GM18520 (cell line): ENCODE results near the gene ALMS1.
"Not testable (repeated sequence)": the region's sequence is repeated elsewhere in the genome, so short reads cannot be mapped to it uniquely, and the experiment has no call there.

Experiments used
- ATAC-seq: cut with Tn5 transposase; IDR thresholded peaks from one replicate; pipeline ENCODE4 v1.9.1; 2021; ENCODE audit not compliant: unreplicated experiment

Gene ALMS1, protein sequence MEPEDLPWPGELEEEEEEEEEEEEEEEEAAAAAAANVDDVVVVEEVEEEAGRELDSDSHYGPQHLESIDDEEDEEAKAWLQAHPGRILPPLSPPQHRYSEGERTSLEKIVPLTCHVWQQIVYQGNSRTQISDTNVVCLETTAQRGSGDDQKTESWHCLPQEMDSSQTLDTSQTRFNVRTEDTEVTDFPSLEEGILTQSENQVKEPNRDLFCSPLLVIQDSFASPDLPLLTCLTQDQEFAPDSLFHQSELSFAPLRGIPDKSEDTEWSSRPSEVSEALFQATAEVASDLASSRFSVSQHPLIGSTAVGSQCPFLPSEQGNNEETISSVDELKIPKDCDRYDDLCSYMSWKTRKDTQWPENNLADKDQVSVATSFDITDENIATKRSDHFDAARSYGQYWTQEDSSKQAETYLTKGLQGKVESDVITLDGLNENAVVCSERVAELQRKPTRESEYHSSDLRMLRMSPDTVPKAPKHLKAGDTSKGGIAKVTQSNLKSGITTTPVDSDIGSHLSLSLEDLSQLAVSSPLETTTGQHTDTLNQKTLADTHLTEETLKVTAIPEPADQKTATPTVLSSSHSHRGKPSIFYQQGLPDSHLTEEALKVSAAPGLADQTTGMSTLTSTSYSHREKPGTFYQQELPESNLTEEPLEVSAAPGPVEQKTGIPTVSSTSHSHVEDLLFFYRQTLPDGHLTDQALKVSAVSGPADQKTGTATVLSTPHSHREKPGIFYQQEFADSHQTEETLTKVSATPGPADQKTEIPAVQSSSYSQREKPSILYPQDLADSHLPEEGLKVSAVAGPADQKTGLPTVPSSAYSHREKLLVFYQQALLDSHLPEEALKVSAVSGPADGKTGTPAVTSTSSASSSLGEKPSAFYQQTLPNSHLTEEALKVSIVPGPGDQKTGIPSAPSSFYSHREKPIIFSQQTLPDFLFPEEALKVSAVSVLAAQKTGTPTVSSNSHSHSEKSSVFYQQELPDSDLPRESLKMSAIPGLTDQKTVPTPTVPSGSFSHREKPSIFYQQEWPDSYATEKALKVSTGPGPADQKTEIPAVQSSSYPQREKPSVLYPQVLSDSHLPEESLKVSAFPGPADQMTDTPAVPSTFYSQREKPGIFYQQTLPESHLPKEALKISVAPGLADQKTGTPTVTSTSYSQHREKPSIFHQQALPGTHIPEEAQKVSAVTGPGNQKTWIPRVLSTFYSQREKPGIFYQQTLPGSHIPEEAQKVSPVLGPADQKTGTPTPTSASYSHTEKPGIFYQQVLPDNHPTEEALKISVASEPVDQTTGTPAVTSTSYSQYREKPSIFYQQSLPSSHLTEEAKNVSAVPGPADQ (N-terminal part only)

DNA sequence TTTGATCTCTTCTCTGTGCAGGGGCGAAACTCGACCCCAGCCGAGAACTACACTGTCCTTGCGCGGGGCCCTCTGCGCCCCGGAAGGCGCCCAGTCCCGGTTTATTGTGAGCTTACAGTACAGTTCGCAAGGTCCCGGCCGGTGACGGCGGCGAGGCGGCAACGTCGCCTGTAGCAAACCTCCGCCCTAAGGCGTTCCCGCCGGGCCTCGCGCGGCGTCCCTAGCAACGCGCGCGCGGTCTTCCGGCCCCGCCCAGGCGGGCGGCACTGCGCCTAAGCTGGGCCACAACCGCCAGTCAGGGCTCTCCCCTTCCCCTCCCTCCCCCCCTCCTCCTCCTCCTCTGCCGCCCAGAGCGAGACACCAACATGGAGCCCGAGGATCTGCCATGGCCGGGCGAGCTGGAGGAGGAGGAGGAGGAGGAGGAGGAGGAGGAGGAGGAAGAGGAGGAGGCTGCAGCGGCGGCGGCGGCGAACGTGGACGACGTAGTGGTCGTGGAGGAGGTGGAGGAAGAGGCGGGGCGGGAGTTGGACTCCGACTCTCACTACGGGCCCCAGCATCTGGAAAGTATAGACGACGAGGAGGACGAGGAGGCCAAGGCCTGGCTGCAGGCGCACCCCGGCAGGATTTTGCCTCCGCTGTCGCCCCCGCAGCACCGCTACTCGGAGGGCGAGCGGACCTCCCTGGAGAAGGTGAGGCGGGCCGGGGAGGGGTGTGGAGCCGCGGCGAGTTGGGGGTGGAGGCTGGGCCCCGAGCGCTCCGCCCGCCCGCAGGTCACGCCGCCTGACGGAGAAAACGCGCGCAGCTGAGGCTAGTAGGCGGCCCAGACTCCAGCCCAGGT, at the start of gene ALMS1:
Gene ALMS1 (plus strand): TSS at position 333 of the 838 bp plus-strand sequence. CDS start 33 bp downstream, at position 366.
- peak; percentile 86 for ATAC-seq

DNA sequence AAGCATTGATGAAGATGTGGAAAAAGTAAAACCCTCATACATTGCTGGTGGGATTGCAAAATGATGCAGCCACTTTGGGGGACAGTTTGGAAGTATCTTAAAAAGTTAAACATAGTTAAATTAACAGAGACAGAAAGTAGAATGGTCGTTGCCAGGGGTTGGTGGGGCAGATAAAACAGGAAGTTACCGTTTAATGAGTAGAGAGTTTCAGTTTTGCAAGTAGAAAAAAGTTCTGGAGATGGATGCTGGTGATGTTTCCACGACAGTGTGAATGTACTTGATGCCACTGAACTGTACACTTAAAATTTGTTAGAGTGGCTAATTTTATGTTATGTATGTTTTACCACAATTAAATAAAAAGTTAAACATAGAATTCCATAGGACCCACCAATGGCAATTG, 47.8 kb upstream of the ALMS1 start:
- no peak for ATAC-seq

DNA sequence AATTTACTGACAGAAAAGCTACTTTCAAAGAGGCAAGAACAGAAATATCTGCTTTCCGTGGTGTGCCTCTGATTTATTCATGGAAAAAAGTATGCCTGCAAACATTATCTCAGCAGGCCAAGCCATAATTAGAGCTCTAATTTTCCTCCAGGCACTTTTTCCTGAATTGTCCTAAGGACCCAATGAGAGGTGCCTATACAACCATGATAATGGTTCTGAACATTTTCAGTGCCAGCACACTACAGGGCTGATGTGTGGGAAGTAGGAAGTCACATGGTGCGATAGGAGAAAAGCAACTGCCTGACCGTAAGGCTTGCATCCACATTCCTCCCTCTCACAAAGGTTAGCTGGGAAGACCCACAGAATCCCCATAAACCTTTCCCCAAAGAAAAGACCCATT, 46.4 kb upstream of the ALMS1 start:
- ATAC-seq: no peak

DNA sequence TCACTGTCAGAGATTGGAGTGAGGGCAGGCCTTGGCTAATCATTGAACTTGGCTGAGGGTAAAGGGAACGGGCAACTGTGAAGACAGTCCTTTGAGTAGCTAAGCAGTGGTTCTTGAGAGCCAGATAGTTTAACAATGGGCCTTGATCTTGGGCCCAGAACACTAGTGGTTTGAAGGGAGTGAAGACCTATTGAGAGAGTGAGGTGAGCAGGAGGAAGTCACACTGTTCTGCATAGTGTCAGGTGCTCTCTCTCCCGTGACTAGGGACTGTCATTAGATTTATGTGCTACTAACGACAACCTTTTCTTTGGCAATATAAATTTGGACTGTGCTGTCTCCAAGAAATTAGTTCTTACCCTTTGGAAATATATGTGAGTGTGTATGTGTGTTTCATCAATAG, 44.6 kb upstream of the ALMS1 start:
- no peak for ATAC-seq

DNA sequence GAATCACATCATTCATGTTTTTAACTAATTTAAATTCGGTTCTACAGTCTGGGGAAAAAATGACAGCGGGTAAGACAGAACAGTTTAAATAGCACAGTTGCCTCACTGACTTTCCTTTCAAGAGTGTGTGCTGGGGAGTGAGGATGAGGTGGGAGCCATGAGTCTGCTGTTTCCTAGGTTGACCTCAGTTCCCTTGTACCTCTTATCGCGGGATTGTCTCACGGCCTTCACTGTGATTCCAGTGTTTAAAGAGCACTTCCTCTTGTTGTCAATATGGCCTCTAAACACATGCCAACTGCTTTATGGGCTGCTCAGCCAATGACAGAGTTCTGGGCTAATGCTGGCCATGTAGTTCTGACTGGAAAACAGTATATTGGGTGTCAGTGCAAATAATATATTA, 41.6 kb upstream of the ALMS1 start:
- ATAC-seq: no peak

DNA sequence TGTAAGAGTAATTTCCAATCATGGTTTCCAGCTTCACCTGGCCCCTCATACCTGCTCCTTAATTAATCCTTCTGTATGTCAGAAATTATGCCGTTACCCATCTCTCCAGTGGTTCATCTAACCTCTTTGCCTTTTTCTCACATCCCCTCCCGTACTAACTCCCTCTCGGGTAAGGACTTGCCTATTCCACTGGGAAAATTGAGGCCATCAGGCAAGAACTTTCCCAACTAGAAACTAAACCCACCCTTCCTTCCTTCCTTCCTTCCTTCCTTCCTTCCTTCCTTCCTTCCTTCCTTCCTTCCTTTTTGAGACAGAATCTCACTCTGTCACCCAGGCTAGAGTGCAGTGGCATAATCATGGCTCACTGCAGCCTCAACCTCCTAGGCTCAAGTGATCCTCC, 40.9 kb upstream of the ALMS1 start:
- ATAC-seq: not testable (repeated sequence)

DNA sequence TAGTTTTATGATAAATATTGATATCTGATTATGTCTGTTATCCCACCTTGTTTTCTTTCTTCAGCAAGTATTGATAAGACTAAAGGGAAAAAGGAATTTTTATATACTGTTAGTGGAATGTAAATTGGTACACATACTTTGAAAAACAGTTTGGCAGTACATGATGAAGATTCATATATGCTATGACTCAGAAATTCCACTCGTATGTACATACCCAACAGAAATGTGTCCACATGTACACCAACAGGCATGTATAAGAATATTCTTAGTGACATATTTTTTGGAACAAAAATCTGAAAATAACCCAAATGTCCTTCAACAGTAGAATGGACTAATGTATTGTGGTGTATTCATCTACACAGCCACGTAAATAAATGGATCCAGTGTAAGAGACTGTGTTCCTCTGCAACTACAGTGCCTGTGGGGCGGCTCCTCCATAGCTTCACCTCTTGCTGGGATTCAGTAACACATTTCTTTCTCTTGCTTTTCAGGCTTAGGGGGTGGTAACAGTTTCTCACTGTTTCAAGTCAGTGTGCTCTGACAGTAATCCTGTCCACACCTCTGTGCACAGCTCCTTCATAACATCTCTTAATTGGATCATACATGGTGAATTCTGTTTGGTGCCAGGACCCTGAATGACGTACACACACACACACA, 35.5 kb upstream of the ALMS1 start:
- ATAC-seq: no peak

DNA sequence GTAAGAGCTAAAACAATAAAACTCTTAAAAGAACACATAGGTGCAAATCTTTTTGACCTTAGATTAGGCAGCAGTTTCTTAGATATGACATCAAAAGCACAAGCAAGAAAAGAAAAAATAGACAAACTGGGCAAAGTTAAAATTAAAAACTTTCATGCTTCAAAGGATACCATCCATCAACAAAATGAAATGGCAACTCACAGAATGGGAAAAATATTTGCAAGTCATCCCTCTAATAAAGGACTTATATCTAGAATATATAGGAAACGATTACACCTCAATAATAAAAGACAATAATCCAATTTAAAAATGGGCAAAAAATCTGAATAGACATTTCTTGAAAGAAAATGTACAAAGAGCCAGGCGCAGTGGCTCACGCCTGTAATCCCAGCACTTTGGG, 29.5 kb upstream of the ALMS1 start:
- ATAC-seq: no peak

DNA sequence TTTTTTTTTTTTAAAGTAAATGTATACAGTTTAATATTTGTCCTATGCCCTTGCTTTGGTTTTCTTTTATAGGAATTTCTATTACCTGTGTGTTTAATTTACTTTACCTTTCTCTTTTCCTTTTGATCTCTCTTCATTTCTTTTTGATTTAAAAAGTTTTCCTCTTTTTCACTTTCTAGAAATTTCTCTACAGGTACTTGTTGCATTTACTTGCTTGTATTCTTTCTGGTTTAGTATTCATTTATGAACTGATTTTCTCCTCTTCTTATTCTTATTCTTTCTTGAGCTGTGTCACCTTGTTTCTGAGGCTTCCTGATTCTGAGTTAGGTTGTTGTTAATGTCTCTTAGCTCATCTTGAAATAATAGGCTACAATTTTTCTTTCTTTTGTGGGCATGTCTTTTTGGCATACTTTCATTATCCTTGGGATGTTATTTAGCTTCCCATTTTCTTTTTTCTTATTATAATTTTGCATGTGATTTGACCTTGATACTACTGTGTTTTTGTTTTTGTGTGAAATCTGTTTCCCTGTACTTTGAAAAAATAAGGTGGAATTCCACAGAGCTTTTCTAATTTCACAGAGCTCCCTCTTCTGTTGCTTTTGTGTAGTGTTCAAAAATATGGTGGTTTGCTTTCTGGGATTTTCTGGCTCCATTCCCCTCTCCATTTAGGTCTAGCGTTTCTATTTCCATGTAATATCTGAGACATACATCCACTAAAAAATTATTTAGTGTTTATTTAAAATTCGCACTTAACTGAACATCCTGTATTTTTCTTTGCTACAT, 25.5 kb upstream of the ALMS1 start:
- no peak for ATAC-seq

DNA sequence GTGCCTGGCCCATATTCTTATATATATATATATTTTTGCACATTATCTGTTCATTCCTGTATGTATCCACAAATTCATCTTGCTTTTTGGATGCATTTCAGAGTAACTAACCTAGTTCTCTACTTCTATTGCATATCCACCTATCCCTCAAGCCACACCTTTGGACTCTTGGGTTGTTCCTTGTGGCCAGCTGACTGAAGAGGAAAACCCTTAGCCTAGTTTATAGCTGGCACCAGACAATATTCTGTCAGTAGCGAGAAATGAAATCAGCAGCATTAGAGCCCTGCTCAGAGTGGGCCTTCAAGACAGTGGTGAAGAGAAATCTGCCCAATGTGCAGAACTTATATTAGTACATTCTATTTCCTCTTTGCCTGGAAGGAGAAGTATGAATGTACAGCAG, 19.6 kb upstream of the ALMS1 start:
- ATAC-seq: no peak

DNA sequence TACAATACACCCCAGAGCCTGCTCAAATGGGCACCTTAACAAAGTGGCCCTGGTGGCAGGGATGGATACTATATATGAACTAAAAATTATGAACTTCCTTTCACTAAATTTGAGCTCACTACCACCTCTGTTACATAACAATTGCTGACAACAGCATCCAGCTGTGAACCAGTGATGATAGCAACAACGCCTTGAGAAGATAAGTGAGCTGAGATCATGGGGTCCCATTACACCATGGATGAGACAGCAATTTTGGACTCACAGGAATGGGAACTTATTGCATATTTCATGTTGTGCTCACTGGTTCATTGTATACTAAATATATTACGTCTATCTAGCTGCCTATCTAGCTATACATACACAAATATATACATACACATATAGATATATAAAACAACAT, 16.9 kb upstream of the ALMS1 start:
- ATAC-seq: no peak

DNA sequence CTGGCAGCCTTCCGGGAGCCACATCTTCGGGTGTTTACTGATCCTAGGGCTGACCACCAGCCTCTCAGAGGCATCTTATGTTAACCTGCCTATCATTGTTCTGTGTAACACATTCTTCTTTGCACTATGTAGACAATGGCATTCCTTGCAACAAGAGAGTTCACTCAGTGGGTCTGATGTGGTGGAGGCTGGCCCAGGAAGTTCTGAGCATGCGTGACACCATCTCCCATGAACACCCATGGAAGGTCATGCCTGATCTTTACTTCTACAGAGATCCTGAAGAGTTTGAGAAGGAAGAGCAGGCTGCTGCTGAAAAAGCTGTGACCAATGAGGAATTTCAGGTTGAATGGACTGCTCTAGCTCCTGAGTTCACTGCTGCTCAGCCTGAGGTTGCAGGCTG, 15.3 kb upstream of the ALMS1 start:
- no peak for ATAC-seq

DNA sequence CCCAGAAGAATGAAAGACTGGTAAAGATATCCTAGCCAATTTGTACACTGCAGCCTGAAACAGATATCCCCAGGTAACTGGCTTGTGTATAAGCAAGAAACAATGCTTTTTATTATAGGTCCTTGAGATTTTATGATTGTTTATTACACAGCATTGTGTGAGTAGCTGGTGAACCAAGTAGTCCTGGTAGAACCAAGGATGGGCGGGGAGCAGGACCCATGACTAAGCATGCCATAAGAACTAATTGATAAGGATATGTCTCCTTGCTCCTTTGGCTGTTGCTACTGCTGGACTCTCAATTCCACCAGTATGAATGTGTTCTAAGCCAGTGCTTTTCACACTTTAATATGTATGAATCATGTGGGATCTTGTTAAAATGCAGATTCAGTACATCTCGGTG, 12.3 kb upstream of the ALMS1 start:
- no peak for ATAC-seq

DNA sequence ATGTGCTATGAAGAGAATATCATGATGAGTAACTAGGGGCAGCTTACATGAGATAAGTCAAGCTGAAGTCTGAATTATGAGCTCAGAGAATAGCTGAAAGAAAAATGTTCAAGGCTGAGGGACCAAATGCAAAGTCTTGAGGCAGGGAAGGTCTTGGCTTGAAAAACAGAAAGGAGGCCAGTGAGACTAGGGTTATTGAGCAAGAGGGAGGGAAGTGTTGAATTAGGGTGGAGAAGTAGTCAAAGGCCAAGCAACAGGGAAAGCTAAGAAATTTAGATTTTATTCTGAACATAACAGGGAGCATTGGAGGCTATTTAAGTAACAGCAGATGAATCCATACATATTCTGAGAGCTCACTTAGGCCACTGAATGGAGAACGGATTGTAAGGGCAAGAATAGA, 11.4 kb upstream of the ALMS1 start:
- no peak for ATAC-seq

DNA sequence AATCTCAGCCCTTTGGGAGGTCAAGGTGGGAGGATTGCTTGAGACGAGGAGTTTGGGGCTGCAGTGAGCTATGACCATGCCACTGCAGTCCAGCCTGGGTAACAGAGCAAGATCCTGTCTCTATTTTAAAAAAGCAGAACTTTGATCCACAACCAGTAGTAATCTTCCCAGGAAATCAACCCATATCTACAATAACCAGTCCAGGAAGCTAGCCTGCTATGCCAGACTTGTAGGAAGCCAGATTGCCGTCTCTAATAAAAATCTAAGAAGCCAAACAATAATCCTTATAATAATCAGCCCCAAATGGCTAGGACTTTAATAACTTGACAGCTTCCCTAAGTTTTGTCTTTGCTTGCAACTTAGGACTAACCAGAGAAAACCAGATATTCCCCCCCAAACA, 9.0 kb upstream of the ALMS1 start:
- no peak for ATAC-seq

DNA sequence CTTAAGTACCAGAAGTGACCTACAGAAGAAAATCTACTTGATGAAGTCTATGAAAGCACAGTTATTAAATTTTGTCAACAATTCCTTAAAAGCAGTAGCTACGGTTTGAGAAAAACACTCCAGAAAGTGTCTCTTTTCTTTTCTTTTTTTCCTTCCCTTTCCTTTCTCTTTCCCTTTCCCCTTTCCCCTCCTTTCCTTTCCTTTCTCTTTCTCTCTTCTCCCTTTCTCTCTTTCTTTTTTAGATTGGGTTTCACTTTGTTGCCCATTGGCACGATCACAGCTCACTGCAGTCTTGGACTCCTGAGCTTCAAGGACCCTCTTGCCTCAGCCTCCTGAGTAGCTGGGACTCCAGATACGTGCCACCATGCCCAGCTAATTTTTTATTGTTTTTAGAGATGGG, 2.6 kb upstream of the ALMS1 start:
- ATAC-seq: no peak

DNA sequence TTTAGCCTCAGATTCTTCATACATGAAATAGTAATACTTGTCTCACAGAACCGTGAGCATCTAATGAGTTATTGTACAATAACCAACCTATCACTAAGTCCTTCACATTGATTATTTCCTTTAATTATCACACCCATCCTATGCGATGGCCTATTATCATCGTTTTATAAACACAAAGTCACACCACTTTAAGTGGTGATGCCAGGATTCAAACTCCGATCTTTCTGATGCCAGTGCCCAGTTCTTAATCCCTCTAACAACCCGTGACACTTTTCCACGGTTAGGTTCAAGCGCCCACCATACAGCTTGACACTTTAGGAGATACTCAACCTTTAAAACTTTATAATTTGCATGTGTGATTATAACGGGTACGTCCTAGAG, 523 bp upstream of the ALMS1 start:
- no peak for ATAC-seq

DNA sequence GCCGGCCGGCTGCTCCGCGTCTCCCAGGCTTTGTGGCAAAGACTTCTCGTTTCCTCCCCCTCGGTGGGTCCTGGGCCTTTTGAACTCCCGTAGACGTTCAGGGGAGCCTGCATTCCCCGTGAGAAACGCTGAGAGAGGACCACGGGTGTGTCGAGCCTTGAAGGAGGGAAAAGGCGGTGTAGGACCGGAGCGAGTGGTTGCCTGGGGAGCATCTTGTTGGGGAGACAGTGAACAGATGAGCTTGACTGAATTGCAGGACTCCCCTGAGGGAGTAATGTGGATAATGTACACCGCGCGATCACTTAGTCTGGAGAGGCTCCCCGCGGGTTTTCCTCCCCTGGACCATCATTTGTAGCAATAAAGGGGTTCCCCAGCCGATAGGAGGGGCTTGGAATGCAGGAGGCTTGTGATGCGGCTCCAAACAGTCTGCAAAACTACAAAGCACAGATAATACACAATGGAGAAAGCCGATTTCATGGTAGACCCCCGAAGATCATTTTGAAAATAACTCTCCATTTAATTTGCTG, 769 bp downstream of the ALMS1 start:
- no peak for ATAC-seq
